Measurements from ENCODE around the gene ACAD9. TPM values are rescaled to one million over a fixed set of nuclear protein-coding genes. Genes with fewer than 3 reads are reported as not detected.
A peak's percentile ranks its signal among the peaks of the same experiment; 100 is the strongest.
"Not testable (repeated sequence)": the region's sequence is repeated elsewhere in the genome, so short reads cannot be mapped to it uniquely, and the experiment has no call there.

ACAD9 gene
- total RNA-seq, 1 donor from 2014 or later, result 26.5 TPM

DNA sequence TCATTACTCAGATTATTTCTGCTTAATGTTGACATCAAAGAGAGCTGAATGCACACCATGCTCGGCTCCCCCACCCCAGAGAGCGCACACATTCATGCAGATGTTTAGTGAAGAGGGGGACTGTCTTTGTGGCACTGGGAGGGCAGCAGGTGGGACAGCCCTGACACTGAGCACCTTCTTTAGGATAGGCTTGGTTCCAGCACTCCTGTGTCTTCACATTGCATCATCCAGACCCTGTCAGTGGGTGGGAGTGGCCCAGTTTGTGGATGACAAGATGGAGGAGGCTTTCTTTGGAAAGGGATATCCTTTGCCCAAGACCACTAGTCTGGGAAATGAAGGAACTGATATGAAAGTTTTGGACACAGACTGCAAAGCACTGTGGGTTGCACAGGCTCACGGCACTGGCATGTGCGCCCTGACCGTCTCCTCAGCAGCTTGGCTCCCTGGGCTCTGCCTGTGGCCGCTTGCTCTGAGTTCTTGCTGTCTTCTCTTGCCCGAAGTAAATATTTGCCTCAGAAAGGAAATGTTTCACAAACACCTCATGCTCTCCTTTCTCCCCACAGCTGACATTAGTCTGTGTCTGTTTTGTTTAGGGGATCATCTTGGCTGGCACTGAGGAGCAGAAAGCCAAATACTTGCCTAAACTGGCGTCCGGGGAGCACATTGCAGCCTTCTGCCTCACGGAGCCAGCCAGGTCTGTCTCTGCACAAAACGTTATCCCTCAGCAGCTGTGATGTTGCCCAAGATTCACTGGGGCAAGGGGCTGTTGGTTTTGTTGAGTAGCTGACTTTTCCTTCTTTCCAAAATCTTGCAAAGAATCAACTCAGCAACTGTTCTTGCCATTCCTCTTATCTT is 16.6 kb downstream of the ACAD9 start:
- no peak for DNase-seq (ENCODE audit: low spot score)

DNA sequence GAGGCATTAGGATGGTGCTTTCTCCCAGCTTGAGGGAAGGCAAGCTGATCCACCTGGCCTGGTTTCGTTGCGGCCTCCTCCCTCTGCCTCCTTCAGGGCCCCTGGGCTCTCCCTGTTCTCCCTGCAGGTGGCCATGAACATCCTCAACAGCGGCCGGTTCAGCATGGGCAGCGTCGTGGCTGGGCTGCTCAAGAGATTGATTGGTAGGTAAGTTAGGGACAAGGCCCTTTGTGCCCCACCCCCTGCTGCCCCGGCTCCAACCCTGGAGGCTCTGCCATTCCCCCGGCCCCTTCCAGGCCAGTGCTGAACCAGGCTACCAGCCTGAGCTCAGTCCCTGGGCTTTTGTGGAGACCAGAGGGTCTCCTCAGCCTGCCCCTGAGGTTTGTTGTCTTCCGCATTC is 23.0 kb downstream of the ACAD9 start:
- DNase-seq (ENCODE audit: low spot score), result no peak

DNA sequence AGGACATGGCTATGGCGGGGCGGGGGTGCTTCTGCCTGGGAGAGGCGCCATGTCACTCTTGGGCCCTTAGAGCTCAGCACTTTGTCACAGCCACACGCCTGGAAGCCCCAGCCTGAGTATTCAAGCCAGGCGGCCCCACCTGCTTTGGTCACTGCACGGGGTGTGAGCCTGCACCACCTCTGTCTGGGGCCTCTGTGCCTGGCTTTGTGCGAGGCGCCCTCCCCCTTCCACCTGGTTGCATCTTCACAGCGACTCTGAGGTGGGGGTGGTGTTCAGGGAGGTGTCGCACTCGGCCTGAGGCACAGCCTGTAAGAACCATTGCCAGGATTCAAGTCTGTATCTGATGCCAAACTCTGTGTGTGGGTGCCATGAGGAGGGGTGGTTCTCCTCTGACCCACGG is 24.1 kb downstream of the ACAD9 start:
- DNase-seq (ENCODE audit: low spot score), result no peak

DNA sequence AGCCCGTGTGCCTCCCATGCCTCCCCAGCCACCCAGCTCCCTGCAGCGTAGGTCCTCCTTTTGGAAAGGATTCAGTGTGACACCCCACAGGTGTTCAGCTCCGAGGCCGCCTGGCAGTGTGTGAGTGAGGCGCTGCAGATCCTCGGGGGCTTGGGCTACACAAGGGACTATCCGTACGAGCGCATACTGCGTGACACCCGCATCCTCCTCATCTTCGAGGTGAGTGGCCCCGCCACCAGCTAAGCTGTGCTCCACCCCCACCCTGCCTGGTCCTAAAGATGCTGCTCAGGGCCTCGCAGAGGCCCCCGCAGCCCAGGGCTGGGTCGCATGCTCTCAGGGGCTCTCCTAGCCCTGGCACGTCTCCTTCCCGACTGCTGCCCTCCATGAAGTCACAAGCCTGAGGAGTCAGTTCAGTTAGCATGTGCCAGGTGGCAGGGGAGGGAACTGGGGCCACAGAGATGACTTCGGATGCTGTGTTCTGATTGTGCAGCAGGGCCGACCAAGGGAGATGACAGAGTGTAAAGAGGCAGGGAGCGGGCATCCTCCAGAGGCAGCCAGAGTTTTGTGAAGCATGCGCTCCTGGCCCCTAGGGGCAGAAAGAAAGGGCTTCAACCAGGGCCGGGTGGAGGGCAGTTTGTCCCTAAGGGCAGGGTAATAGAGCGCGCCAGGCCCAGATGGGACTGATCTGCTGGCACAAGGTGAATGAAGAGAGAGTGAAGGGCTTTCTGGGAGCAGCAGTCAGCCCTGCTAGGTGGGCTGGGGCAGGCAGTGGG is 26.8 kb downstream of the ACAD9 start:
- no peak for DNase-seq (ENCODE audit: low spot score)

DNA sequence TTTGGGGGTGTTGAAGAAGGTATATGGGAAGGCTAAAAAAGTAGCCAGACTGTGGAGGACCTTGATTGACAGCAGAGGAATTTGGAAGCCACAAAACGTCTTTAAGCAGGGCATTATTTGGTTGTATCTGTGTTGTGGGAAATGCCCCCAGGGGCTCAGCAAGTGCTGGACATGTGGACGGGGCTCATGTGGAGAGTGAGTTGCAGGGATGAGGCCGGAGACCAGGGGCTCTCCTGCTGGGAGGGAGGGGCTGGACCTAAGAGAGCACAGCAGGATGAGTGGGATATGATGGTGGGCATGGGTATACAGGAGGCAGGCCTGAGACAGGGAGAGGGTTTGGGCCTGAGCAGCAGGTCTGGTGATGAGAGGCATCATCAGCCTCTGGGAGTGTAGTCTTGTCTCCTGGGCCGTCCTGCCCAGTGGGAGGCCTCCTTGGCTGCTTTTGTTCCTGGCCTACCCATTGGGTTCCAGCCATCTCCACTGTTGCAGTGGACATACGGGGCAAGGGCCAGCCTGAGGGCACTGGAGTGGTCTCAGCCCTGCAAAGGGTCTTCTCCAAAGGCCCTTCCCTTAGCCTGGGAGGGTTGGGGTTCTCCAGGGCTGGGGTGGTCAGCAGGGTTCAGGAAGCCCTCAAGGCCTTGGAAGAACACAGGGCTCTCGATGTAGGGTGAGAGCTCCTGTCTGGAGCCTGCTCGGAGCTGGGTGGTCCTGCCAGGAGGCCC is 27.5 kb downstream of the ACAD9 start:
- DNase-seq (ENCODE audit: low spot score), result no peak

DNA sequence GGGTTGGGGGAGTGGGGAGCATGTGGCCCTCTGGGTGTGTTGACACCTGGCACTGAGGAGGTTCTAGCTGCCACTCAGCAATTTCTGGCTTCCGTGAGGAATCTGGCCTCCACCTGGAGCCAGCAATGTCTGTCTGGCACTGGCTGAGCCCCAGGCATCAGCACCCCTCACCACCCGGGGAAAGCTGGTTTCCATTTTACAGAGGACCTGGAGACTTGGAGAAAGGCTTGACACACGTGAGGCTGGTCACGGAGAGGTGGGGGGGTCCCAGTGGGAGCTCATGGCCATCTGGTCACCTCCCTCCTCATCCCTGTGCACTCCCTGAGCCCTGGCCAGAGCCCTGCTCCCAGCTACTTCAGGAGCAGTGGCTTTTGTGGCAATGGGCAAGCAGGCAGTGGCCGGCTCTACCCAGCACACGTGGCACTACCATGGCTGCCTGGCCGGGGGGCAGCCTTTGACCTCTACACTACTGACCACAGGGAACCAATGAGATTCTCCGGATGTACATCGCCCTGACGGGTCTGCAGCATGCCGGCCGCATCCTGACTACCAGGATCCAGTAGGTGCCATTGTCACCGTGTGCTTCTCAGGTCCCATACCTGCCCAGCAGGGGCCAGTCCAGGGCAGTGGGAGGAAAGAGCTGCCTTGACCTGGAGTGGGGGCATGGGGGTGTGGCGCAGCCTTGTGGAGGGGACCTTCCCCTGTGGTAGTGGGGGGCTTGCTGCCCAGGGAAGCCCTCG is 28.5 kb downstream of the ACAD9 start:
- DNase-seq (ENCODE audit: low spot score), result no peak

DNA sequence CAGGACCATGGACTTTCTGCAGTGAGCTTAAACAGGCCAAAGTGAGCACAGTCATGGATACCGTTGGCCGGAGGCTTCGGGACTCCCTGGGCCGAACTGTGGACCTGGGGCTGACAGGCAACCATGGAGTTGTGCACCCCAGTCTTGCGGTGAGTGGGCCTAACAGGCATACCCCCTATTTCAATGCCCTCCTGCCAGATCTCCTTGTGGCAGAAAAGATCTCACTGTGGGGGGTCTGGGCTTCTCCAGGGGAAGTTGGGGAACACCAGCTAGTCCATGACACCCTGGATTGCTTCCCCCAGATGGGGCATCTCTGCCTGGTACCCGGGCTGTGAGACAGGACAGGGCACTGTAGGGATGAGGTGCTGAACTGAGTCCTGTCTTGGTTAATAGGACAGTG is 29.5 kb downstream of the ACAD9 start:
- DNase-seq (ENCODE audit: low spot score), result no peak

DNA sequence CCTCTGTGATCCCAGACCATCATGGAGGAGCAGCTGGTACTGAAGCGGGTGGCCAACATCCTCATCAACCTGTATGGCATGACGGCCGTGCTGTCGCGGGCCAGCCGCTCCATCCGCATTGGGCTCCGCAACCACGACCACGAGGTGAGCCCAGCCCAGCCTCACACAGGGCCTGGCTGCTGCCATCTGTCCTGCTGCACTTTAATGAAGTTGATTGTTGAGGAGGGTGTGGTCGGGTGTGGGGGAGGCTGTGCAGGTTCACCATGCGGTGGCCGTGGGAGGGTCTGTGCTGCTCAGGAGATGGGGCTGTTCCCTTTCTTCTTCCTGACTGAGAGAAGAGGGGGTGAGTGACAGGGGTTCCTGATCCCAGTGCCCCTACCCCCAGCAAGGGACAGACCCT is 30.6 kb downstream of the ACAD9 start:
- DNase-seq (ENCODE audit: low spot score), result no peak

DNA sequence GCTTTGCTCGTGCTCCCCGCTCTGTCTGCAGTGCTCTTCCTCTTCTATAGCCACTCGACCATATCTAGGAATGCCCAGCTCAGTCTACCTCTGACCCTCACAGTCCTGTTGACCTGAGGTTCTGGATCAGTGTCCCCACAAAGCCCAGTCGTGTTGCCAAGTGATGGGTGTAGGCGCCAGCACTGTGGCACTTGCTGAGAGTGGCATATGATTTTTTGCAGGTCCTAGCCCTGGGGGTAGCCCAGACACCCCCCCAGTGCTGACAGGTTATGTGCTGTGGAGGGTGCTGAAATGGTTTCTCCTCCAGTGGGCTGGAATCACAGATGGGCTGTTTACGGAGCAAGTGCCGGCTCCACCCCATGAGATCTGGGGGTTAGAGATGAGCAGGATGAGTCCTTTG is 32.5 kb downstream of the ACAD9 start:
- no peak for DNase-seq (ENCODE audit: low spot score)

DNA sequence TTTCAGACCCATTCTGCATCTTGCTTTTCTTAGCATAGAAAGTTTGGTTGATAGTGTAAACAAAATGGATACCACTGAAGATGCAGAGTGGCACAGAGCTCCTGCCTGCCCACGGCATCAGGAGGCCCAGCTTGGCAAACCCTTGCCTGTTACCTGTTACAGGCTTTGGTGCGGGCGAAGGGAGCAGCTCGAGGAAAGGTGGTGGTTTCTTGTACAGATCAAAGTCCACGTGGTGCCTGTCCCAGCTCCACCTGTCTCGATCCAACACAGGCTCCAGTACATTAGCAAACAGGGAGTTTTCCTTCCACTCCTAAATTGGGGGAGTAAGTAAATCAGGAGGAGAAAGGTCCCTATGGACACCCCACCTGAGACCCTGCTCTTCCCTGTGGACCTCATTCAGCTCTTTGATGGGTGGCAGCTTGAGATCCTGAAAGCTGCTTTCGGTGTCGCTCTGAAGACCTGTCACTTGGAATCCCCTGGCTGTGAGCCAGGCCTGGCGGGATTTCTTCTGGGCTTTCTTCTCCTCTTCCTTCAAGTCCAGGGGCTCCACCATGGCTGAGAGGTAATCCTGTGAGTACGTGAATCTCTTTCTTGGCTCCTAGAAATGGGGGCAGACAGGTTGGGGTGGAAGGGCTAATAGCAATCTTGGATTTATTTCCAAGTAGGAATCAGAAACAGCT is 35.7 kb downstream of the ACAD9 start:
- no peak for DNase-seq (ENCODE audit: low spot score)

DNA sequence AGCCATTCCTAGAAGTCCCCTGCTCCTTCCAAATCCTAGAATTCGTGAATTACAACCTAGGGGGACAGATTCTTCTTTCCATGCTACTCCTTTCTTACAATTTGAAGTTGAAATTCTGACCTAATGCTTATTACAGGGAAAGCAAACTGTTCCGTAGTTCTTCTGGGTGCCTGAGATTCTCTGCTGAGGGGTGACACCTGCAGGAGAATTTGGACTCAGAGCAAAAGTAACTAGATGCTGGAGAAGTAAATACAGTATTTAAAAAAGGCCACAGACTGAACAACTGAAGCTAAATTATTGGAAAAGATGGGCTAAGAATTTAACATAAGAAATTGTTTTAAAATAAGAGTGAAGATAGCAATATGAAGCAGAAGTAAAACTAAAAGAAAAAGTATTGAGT is 37.9 kb downstream of the ACAD9 start:
- peak; percentile 22 for DNase-seq (ENCODE audit: low spot score)

DNA sequence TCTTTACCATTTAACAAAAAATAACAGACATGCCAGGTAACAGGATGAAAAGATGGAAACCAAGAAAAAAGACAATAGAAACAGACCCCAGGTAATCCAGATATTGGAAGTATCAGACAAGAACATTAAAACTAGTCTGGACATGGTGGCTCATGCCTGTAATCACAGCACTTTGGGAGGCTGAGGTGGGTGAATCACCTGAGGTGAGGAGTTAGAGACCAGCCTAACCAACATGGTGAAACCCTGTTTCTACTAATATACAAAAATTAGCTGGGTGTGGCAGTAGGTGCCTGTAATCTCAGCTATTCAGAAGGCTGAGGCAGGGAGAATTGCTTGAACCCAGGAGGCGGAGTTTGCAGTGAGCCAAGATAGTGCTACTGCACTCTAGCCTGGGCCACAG is 40.6 kb downstream of the ACAD9 start:
- no peak for DNase-seq (ENCODE audit: low spot score)

DNA sequence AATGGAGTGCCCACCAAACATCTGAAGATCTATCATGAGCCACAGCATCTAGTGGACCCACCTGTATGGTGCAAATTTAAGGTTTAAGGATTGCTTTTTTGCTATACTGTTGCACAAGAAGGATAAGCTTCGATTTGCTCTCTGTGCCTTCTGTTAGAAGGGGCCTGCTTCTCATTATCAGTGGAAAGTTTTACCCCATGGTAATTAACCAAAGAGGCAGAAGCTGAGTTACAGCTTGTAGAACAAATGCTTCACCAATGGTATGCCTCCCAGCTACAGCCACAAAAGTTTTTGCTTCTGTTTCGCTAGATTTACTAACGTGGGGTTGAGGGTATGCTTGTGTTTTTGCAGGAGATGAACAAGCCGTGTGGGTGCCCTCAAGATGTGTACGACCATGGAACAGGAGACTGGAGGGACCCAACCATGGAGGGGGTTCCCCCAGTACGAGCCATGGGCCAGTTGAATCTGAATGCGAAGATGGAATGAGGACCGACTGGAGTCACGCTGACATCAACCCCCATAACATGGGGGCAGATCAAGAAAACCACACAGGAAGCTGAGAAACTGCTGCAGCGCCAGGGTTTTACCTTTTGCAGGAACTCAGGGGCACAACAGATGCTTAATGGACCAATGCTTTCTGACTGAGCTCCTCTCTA is 43.5 kb downstream of the ACAD9 start:
- no peak for DNase-seq (ENCODE audit: low spot score)

DNA sequence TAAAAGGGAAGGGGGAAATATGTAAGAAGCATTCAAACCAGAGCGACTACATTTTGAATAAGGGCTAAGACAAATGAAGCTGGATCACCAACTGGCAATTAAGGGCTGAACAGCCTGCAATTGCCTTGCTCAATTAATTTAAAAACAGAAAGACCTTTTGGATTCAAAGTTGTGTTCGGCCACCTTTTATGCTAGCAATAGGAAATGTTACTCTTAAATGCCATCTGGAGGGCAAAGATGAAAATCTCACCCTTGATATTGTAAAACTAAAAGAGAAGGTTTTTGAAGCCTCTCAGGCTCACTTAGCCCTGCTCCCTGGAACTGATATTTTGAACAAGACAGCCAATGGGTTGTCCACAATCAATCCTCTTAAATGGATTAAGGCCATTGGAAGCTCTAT is 44.2 kb downstream of the ACAD9 start:
- DNase-seq (ENCODE audit: low spot score), result no peak

DNA sequence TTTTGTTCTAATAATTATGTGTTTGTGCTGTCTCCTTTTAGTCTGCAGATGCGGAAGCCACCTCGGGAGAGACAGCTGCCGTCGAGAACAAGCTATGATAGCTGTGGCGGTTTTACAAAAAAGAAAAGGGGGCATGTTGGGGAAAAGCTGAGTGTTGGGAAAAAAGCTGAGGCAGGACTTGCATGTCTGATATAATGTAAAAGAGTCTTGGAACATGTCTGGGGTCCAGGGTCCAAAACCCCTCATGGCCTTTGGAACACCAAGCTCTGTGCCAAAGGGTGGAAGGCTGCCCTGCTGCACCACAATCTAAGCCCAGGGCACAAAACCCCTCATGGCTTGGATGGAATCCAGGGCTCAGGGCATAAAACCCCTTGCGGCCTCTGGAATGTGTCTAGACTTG is 44.6 kb downstream of the ACAD9 start:
- not testable (repeated sequence) for DNase-seq (ENCODE audit: low spot score)

DNA sequence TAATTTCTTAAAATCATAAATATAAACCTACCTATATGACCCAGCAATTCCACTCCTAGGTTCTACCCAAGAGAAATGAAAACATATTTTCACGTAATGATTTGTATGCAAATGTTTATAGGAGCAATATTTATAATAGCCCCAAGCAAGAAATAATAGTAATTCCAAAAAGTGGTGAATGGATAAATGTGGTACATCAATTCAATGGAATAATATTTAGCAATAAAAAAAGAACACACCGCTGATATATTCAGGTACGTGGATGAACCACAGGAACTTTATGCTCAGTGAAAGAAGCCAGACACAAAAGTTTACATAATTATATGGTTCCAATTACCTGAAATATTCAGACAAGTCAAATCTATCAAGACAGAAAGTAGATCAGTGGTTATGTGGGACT is 49.9 kb downstream of the ACAD9 start:
- DNase-seq (ENCODE audit: low spot score), result no peak

DNA sequence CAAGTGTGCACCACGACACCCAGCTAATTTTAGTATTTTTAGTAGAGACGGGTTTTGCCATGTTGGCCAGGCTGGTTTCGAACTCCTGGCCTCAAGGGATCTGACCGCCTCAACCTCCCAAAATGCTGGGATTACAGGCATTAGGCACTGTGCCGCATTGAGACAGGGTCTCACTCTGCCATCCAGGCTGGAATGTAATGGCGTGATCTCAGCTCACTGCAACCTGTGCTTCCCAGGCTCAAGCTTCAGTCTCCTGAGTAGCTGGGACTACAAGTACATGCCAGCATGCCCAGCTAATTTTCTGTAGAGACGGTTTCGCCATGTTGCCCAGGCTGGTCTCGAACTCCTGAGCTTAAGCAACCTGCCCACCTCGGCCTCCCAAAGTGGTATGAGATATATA is 51.6 kb downstream of the ACAD9 start:
- no peak for DNase-seq (ENCODE audit: low spot score)

DNA sequence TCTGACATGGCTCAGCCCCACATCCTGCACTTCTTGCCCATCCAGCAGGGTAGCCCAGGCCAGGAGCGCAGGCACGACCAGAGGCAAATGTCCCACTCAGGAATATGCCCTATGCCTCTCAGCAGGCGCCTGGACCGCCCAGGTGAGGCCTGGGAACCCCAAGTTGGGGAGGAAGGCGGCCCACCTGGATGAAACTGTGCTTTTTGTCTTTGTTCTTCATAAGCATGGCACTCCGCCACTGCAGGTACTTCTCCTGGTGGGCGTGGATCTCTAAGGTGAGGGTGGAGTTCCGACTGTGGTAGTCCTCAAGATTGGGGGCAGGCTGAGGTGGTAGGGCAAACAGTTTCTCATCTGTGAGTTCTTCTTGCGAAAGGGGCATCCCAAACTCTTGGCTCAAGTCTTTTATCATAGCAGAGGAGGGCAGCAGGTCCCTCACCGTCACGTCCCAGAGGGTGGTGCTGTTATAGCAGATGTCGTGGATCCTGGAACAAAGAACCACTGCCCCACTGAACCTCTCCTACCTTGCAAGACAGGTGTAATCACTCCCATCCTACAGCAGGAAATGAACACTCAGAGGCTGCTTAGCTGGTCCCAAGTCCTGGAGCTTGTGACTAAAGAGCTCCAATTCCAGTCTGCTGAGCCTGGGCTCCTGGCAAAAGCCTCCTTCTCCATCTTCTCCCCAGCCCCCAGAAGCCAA is 53.2 kb downstream of the ACAD9 start:
- no peak for DNase-seq (ENCODE audit: low spot score)

DNA sequence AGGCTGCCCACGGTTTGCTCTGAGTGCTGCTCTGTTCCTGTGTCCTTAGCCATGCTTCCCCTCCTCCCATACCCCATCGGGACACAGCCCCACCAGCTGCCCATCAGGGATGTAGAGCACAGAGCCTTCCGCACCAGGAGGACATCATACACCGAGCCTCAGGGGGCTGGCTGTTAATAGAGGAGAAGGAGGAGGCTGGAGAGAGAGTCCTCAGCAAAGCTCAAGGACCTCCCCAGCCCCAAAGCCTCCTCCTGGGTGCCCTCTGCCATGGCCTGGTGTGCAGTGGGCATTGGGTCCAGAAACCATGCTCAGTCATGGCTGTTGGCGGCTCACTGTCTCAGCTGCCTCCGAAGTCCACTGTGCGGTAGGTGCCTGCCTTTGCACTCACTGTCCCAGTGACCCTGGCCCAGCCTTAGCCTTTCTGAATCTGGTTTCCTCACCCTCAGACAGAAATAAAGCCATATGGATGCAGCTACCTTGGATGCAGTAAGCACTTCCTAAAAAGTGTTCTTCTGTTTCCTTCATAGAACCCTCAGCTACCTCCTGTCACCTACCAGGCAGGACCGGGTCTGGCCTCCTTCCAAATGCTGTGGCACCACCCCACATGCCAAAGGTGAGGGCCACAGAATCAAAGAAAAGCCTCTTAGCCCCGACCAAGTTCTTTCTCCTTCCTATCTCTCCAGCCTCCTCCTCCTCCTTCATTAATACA is 53.9 kb downstream of the ACAD9 start:
- DNase-seq (ENCODE audit: low spot score), result no peak

Measured in umbilical cord (tissue), 2 donors.